Gastroesophageal sphincter (tissue), 3 donors: ENCODE results near the gene CES3.

ENCODE experiments used
- CTCF ChIP-seq, 4 experiments: fragments of 200-600 bp in 2 of 4; fragments of 450-650 bp in 2 of 4; sonication (generic) in 1 of 4; IDR thresholded peaks; one replicate each; pipeline ENCODE4 v1.5.1; 2017 to 2019; ENCODE audit warnings: antibody characterized with exemption in 4 of 4, mild to moderate bottlenecking in 2 of 4, moderate library complexity in 2 of 4
- POLR2A ChIP-seq, 2 donors: fragments of 450-650 bp; IDR thresholded peaks; one replicate each; pipeline ENCODE4 v1.6.1; 2017; ENCODE audit warnings: antibody characterized with exemption in 2 of 2, mild to moderate bottlenecking in 2 of 2, moderate library complexity in 1 of 2
- POLR2AphosphoS5 ChIP-seq: sonication (generic); formaldehyde crosslinking; IDR thresholded peaks from one replicate; pipeline ENCODE4 v1.6.1; 2017; ENCODE audit warnings: antibody characterized with exemption

GRCh38 chr16:67019171-67019570, 58.1 kb downstream of the CES3 start:
- no peak for TF ChIP-seq CTCF (IDR thresholded peaks at IDR 0.05)
- TF ChIP-seq POLR2A (IDR thresholded peaks at IDR 0.05), result no peak
- no peak for TF ChIP-seq POLR2AphosphoS5
